ENCODE results near the gene STIMATE. TPM values are rescaled to one million over a fixed set of nuclear protein-coding genes. Genes with fewer than 3 reads are reported as not detected.

STIMATE gene
- total and polyA plus RNA-seq, 2 experiments from 2014 or later: 11.2 to 23.6 TPM

GRCh38 chr3:52881871-52882270 is 15.5 kb downstream of the STIMATE start (continued):
- TF ChIP-seq, protein P1, sequence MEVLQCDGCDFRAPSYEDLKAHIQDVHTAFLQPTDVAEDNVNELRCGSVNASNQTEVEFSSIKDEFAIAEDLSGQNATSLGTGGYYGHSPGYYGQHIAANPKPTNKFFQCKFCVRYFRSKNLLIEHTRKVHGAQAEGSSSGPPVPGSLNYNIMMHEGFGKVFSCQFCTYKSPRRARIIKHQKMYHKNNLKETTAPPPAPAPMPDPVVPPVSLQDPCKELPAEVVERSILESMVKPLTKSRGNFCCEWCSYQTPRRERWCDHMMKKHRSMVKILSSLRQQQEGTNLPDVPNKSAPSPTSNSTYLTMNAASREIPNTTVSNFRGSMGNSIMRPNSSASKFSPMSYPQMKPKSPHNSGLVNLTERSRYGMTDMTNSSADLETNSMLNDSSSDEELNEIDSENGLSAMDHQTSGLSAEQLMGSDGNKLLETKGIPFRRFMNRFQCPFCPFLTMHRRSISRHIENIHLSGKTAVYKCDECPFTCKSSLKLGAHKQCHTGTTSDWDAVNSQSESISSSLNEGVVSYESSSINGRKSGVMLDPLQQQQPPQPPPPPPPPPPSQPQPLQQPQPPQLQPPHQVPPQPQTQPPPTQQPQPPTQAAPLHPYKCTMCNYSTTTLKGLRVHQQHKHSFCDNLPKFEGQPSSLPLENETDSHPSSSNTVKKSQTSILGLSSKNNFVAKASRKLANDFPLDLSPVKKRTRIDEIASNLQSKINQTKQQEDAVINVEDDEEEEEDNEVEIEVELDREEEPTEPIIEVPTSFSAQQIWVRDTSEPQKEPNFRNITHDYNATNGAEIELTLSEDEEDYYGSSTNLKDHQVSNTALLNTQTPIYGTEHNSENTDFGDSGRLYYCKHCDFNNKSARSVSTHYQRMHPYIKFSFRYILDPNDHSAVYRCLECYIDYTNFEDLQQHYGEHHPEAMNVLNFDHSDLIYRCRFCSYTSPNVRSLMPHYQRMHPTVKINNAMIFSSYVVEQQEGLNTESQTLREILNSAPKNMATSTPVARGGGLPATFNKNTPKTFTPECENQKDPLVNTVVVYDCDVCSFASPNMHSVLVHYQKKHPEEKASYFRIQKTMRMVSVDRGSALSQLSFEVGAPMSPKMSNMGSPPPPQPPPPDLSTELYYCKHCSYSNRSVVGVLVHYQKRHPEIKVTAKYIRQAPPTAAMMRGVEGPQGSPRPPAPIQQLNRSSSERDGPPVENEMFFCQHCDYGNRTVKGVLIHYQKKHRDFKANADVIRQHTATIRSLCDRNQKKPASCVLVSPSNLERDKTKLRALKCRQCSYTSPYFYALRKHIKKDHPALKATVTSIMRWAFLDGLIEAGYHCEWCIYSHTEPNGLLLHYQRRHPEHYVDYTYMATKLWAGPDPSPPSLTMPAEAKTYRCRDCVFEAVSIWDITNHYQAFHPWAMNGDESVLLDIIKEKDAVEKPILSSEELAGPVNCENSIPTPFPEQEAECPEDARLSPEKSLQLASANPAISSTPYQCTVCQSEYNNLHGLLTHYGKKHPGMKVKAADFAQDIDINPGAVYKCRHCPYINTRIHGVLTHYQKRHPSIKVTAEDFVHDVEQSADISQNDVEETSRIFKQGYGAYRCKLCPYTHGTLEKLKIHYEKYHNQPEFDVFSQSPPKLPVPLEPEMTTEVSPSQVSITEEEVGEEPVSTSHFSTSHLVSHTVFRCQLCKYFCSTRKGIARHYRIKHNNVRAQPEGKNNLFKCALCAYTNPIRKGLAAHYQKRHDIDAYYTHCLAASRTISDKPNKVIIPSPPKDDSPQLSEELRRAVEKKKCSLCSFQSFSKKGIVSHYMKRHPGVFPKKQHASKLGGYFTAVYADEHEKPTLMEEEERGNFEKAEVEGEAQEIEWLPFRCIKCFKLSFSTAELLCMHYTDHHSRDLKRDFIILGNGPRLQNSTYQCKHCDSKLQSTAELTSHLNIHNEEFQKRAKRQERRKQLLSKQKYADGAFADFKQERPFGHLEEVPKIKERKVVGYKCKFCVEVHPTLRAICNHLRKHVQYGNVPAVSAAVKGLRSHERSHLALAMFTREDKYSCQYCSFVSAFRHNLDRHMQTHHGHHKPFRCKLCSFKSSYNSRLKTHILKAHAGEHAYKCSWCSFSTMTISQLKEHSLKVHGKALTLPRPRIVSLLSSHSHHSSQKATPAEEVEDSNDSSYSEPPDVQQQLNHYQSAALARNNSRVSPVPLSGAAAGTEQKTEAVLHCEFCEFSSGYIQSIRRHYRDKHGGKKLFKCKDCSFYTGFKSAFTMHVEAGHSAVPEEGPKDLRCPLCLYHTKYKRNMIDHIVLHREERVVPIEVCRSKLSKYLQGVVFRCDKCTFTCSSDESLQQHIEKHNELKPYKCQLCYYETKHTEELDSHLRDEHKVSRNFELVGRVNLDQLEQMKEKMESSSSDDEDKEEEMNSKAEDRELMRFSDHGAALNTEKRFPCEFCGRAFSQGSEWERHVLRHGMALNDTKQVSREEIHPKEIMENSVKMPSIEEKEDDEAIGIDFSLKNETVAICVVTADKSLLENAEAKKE (CRISPR knock-in tag; IDR thresholded peaks at IDR 0.05): no peak
- no peak for TF ChIP-seq JUNB (IDR thresholded peaks at IDR 0.05; ENCODE audit: unreplicated experiment)
- TF ChIP-seq EZH2 (IDR thresholded peaks at IDR 0.05; ENCODE audit: low read depth, unreplicated experiment): no peak

GRCh38 chr3:52880474-52880873 is 16.9 kb downstream of the STIMATE start:
- H3K4me2 ChIP-seq: no peak overlapping the region
- H3K27ac ChIP-seq (ENCODE audit: low read depth): no peak overlapping the region
- H3F3A ChIP-seq (replicated peaks; ENCODE audit: low read depth): no peaks in the 10 kb centered on the region
- Mint-ChIP-seq H3K36me3 (ENCODE audit: low read depth) (peaks cover 10% of the 10 kb centered on the region; the same call in 2 of the 3 replicates), H3K27ac (no peak overlapping the region), H3K9me3 (no peaks in the 10 kb centered on the region), H3K4me1 (peaks cover 8% of the 10 kb centered on the region; the same call in 2 of the 3 replicates), H3K4me3 (no peak overlapping the region), H3K27me3 (ENCODE audit: insufficient read depth, low read depth, poor library complexity) (peaks cover 3% of the 10 kb centered on the region)
- H3K9me2 ChIP-seq (ENCODE audit: insufficient read depth): no peaks in the 10 kb centered on the region
- no peaks in the 10 kb centered on the region for H3K27me3 ChIP-seq (ENCODE audit: insufficient read depth)
- no peak for ATAC-seq
- DNase-seq (ENCODE audit: low spot score): no peak
- H3K79me2 ChIP-seq (replicated peaks; ENCODE audit: insufficient read depth): peaks cover 21% of the 10 kb centered on the region
- no peak overlapping the region for H3K4me3 ChIP-seq
- no peak overlapping the region for H2AFZ ChIP-seq
- peaks cover 6% of the 10 kb centered on the region for H3K4me1 ChIP-seq (ENCODE audit: insufficient read depth)
- no peaks in the 10 kb centered on the region; the same call in none of the 2 replicates for H4K20me1 ChIP-seq (replicated peaks; ENCODE audit: insufficient read depth)
- H3K36me3 ChIP-seq (ENCODE audit: insufficient read depth): no peaks in the 10 kb centered on the region
- TF ChIP-seq ZNF114 (CRISPR knock-in tag; IDR thresholded peaks at IDR 0.05) (no peak), REST (IDR thresholded peaks at IDR 0.05; ENCODE audit: unreplicated experiment) (no peak), ZNF331 (CRISPR knock-in tag; IDR thresholded peaks at IDR 0.05; ENCODE audit: low read depth) (no peak)
- TF ChIP-seq, protein P2, sequence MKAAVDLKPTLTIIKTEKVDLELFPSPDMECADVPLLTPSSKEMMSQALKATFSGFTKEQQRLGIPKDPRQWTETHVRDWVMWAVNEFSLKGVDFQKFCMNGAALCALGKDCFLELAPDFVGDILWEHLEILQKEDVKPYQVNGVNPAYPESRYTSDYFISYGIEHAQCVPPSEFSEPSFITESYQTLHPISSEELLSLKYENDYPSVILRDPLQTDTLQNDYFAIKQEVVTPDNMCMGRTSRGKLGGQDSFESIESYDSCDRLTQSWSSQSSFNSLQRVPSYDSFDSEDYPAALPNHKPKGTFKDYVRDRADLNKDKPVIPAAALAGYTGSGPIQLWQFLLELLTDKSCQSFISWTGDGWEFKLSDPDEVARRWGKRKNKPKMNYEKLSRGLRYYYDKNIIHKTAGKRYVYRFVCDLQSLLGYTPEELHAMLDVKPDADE (IDR thresholded peaks at IDR 0.05): no peak

Data from GM23338 (cell line).